Breast epithelium (tissue), 4 donors: ENCODE results near the gene LRFN4. TPM values are rescaled to one million over a fixed set of nuclear protein-coding genes. Genes with fewer than 3 reads are reported as not detected.
A peak's percentile ranks its signal among the peaks of the same experiment; 100 is the strongest.

Experiments used
- DNase-seq, 2 donors: peaks; one replicate each; pipeline ENCODE4 v3.0.0-alpha.2; 2019; ENCODE audit warnings: low spot score in 2 of 2
- H3K27ac ChIP-seq, 2 donors: fragments of 200-600 bp; sonication (generic) in 1 of 2; one replicate each; pipeline ENCODE4 v1.5.1; 2016 to 2019; ENCODE audit warnings: mild to moderate bottlenecking in 1 of 2
- H3K27me3 ChIP-seq, 2 donors: fragments of 200-600 bp; sonication (generic) in 1 of 2; one replicate each; pipeline versions ENCODE4 v1.5.1 to v1.6.0; 2017 to 2019; ENCODE audit warnings: control low read depth in 1 of 2, mild to moderate bottlenecking in 1 of 2
- H3K36me3 ChIP-seq: fragments of 200-600 bp; one replicate; pipeline ENCODE4 v1.5.1; 2019
- H3K4me1 ChIP-seq, 2 donors: fragments of 200-600 bp; sonication (generic); one replicate each; pipeline ENCODE4 v1.5.1; 2016 to 2019; ENCODE audit warnings: control low read depth in 1 of 2
- H3K4me3 ChIP-seq, 3 donors: fragments of 200-600 bp; sonication (generic); 1 replicate in 2 of 3; 2 replicates in 1 of 3; pipeline ENCODE4 v1.5.1; 2016 to 2019; ENCODE audit warnings: mild to moderate bottlenecking in 3 of 3, moderate library complexity in 2 of 3
- H3K9me3 ChIP-seq, 2 donors: fragments of 200-600 bp; sonication (generic) in 1 of 2; one replicate each; pipeline ENCODE4 v1.5.1; 2016 to 2019; ENCODE audit warnings: control low read depth in 1 of 2
- POLR2A ChIP-seq: fragments of 450-650 bp; IDR thresholded peaks from one replicate; pipeline ENCODE4 v1.6.1; 2016; ENCODE audit warnings: antibody characterized with exemption, mild to moderate bottlenecking, moderate library complexity
- POLR2AphosphoS5 ChIP-seq, 3 donors: sonication (generic); formaldehyde crosslinking; IDR thresholded peaks; one replicate each; pipeline ENCODE4 v1.6.1; 2017; ENCODE audit warnings: antibody characterized with exemption in 3 of 3
- intact Hi-C: fragments of 100-400 bp; cut with DNase I; formaldehyde crosslinking; loops from one replicate; pipeline ENCODE4 v1.15.1; 2023; ENCODE audit warnings: low total_unique reads
- total RNA-seq, 3 donors: library from RNA; depleted of rRNA; stranded (reverse); fragments of >200 nt; gene quantifications; one replicate each; pipeline ENCODE4 v1.1.0, GENCODE V29; 2016
- TF ChIP-seq, protein P1 (sequence below), 3 donors: fragments of 450-650 bp; IDR thresholded peaks; one replicate each; pipeline ENCODE4 v1.5.1; 2016 to 2017; ENCODE audit warnings: antibody characterized with exemption in 3 of 3, mild to moderate bottlenecking in 3 of 3, moderate library complexity in 3 of 3

Gene LRFN4
- total RNA-seq, 3 donors from 2014 or later: 5.2 to 14.4 (median 11.7) TPM

DNA sequence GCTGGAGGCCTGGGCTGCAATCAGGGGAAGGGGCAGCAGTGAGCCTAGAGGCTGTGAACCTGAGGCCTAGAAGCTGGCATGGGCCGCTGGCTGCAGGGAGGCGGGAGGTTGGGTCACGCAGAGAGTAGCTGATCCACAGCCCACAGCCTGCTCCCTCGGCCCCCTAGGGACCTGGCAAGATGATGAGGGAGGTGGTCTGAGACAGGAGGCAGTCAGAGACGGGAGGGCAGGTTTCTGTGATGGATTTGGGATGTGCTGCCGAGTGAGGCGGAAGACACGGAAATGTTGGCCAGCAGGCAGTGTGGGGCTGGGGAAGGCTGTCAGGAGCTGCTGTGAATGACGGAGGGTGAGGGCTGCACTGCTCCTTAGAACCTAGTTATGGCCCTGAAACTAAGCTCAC lies 22.7 kb downstream of the LRFN4 start:
- Histone ChIP-seq H3K4me3 (no peak overlapping the region), H3K9me3 (no peaks in the 10 kb centered on the region), H3K27ac (peak overlapping the region; percentile 37 to 60), H3K27me3 (no peaks in the 10 kb centered on the region), H3K36me3 (no peaks in the 10 kb centered on the region), H3K4me1 (peaks cover 11 to 36% of the 10 kb centered on the region in 2 donors)
- no peak for DNase-seq
- intact Hi-C loops: no loop called here
- TF ChIP-seq, protein P1, sequence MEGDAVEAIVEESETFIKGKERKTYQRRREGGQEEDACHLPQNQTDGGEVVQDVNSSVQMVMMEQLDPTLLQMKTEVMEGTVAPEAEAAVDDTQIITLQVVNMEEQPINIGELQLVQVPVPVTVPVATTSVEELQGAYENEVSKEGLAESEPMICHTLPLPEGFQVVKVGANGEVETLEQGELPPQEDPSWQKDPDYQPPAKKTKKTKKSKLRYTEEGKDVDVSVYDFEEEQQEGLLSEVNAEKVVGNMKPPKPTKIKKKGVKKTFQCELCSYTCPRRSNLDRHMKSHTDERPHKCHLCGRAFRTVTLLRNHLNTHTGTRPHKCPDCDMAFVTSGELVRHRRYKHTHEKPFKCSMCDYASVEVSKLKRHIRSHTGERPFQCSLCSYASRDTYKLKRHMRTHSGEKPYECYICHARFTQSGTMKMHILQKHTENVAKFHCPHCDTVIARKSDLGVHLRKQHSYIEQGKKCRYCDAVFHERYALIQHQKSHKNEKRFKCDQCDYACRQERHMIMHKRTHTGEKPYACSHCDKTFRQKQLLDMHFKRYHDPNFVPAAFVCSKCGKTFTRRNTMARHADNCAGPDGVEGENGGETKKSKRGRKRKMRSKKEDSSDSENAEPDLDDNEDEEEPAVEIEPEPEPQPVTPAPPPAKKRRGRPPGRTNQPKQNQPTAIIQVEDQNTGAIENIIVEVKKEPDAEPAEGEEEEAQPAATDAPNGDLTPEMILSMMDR (IDR thresholded peaks at IDR 0.05): no peak
- no peak for TF ChIP-seq POLR2AphosphoS5 (IDR thresholded peaks at IDR 0.05)
- TF ChIP-seq POLR2A: no peak

DNA sequence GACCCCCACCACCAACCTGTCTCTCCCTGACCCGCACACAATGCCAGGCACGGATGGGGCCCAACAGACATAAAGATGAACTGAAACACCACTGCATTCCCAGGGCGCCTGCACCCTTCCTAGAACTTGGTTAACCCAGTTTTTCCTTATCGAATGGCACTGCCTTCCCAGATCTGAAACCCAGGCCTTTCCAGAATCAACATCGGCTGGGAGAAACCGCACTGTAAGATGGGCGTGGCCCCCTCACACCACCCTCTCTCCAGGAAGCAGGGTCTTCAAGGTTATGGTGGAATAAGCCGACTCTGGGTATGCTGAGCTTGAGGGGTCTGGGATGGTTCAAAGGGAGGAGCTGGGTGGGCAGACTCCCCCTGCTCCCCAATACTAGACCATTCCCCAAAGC lies 23.1 kb downstream of the LRFN4 start:
- intact Hi-C loops: no loop called here
- Histone ChIP-seq H3K36me3 (no peaks in the 10 kb centered on the region), H3K9me3 (no peaks in the 10 kb centered on the region), H3K27me3 (no peaks in the 10 kb centered on the region), H3K4me1 (peaks cover 11 to 36% of the 10 kb centered on the region in 2 donors), H3K4me3 (no peak overlapping the region), H3K27ac (peak overlapping the region; percentile 37 to 60)
- no peak for DNase-seq
- TF ChIP-seq POLR2A: no peak
- TF ChIP-seq, protein P1 (IDR thresholded peaks at IDR 0.05): no peak
- TF ChIP-seq POLR2AphosphoS5 (IDR thresholded peaks at IDR 0.05): no peak

DNA sequence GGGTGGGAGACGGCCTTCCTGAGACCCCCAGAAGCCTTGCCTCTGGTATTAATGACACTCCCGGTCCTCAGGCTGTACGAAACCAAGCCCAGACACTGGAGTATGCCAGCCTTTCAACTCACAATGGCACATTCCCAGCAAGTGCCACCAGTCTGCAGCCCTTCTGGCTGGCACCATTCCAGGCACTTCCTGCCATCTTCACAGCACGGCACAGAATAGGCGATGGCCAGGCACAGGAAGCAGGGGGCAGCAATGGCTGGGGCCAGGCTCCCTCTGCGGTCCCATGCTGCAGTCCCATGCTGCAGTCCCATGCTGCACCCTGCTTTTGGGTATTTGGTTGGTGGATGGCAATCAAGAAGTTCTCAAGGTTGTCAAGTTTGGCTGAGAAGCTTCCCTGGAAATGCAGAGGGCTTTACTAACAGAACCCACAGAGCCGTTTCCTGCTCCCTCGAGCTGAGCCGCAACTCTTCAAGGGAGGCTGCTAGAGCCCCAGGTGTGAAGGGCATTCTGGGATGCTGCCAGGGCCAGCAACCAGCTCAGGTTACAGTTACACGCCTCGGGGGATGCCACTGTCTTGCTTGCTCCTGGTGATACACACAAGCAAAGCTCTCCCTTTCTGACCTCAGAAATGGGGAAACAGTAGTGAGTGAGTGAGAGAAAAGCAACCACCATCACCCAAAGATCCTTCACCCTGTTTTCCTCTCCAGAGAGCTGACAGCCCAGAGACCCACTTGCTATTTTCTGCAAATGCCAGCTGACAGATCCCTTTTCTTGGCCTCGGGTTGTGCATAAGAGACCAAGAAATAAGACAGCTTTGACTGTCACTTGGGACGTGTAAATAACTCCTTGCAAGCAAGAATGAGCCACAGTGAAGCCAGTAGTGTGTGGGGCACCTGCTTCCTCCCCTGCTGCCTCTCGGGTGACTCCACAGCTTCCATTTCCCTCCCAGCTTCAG lies 23.9 kb downstream of the LRFN4 start:
- TF ChIP-seq POLR2A (no peak), POLR2AphosphoS5 (IDR thresholded peaks at IDR 0.05) (no peak)
- TF ChIP-seq, protein P1 (IDR thresholded peaks at IDR 0.05): no peak
- intact Hi-C loops: no loop called here
- Histone ChIP-seq H3K4me3 (peak overlapping the region in 1 of 3 donors; percentile 11), H3K36me3 (no peaks in the 10 kb centered on the region), H3K4me1 (peaks cover 11 to 36% of the 10 kb centered on the region in 2 donors), H3K9me3 (no peaks in the 10 kb centered on the region), H3K27ac (peak overlapping the region; percentile 37 to 60), H3K27me3 (no peaks in the 10 kb centered on the region)
- DNase-seq: peak; percentile 60 to 82

DNA sequence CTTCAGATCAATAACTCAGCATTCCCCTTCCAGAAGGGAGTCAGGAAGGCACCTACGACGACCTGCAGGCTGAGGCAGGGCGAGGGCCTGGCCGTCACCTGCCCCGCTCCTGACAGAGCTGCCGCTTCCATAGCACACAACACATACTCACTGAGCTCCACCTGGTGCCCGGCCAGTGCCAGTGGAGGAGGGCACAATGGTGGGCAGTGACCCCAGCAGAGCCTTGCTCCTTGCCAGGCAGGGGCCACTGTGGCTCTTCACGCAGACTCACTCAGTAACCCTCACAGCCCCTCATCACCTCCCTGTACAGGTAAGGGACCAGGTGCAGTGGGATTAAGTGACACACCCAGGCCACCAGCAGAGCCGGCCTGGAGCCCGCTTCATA lies 24.6 kb downstream of the LRFN4 start:
- Histone ChIP-seq H3K27me3 (no peaks in the 10 kb centered on the region), H3K4me1 (peaks cover 11 to 36% of the 10 kb centered on the region in 2 donors), H3K4me3 (no peak overlapping the region), H3K27ac (peak overlapping the region; percentile 37 to 60), H3K9me3 (no peaks in the 10 kb centered on the region), H3K36me3 (no peaks in the 10 kb centered on the region)
- DNase-seq: no peak
- TF ChIP-seq, protein P1 (IDR thresholded peaks at IDR 0.05): no peak
- TF ChIP-seq POLR2AphosphoS5 (IDR thresholded peaks at IDR 0.05) (no peak), POLR2A (no peak)
- intact Hi-C loops: no loop called here

DNA sequence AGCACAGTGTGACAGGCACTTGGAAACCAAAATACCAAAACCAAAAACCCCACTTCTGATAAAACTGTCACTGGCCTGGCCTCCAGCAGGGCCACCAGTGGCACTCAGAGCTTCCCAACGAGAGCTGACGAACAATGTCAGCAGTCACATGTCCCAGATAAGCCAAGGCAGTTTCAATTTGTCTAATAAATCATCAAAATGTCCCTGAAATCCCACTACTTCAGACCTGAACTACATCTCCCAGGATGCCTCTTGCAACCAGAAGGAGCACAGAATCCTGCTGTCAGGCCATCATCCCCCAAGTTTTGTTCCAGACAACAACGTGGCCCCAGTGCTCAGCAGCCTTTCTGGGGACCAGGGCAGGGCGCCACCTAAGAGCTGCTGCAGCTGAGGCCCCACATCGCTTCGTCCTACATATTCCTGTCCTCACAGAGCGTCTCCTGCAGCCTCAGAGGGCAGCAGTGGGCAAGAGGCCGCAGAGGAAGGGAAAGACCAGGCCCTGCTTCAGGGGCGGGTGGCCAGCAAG lies 25.1 kb downstream of the LRFN4 start:
- H3K27me3 ChIP-seq: no peaks in the 10 kb centered on the region
- H3K4me1 ChIP-seq: peaks cover 11 to 39% of the 10 kb centered on the region in 2 donors
- DNase-seq: no peak
- intact Hi-C loops: no loop called here
- no peak for TF ChIP-seq POLR2AphosphoS5 (IDR thresholded peaks at IDR 0.05)
- no peak for TF ChIP-seq POLR2A
- TF ChIP-seq, protein P1 (IDR thresholded peaks at IDR 0.05): no peak
- H3K27ac ChIP-seq: peak overlapping the region; percentile 60 to 72
- no peaks in the 10 kb centered on the region for H3K36me3 ChIP-seq
- no peak overlapping the region for H3K4me3 ChIP-seq
- H3K9me3 ChIP-seq: no peaks in the 10 kb centered on the region
